ENCODE data around the gene MXRA8.

Gene MXRA8

GRCh38 chr1:1365875-1366698, 7.7 kb upstream of the MXRA8 start:
- no peak for DNase-seq

GRCh38 chr1:1364266-1364665, 5.9 kb upstream of the MXRA8 start:
- no peak for DNase-seq

- no peak for DNase-seq
These were observed 3.6 kb upstream of the MXRA8 start for GRCh38 chr1:1361982-1362423.

- no peak for DNase-seq
These were observed 3.1 kb upstream of the MXRA8 start for GRCh38 chr1:1361233-1361981.

- no peak for DNase-seq
These were observed 2.3 kb upstream of the MXRA8 start for GRCh38 chr1:1360506-1361169.

GRCh38 chr1:1359664-1360468, 1.5 kb upstream of the MXRA8 start:
- no peak for DNase-seq

- DNase-seq = no peak
These were observed 931 bp upstream of the MXRA8 start for GRCh38 chr1:1359308-1359663.

GRCh38 chr1:1357871-1358432, 403 bp downstream of the MXRA8 start:
- no peak for DNase-seq

- no peak for DNase-seq
These were observed 1.5 kb downstream of the MXRA8 start for GRCh38 chr1:1356796-1357401.

- no peak for DNase-seq
These were observed 2.1 kb downstream of the MXRA8 start for GRCh38 chr1:1356166-1356795.

GRCh38 chr1:1355416-1355815, 2.9 kb downstream of the MXRA8 start:
- DNase-seq = no peak

- no peak for DNase-seq
These were observed 3.8 kb downstream of the MXRA8 start for GRCh38 chr1:1354271-1355247.

GRCh38 chr1:1353389-1354151, 4.8 kb downstream of the MXRA8 start:
- no peak for DNase-seq

GRCh38 chr1:1352786-1353388, 5.5 kb downstream of the MXRA8 start:
- no peak for DNase-seq

- no peak for DNase-seq
These were observed 6.6 kb downstream of the MXRA8 start for GRCh38 chr1:1351511-1352427.

- peak; percentile 32 for DNase-seq
These were observed 8.9 kb downstream of the MXRA8 start, which contains the start of gene DVL1 for GRCh38 chr1:1349256-1350012. TSS of gene DVL1 (minus strand) at chr1:1349418. CDS start at chr1:1349065, 353 bp downstream.

Data from NCI-H774 (cell line).